Smooth muscle cell (in vitro differentiated cells): ENCODE measurements around the gene SPATA2. TPM values are rescaled to one million over a fixed set of nuclear protein-coding genes. Genes with fewer than 3 reads are reported as not detected.

Source experiments
- DNase-seq: peaks from one replicate; lab custom pipeline; 2025; ENCODE audit not compliant: unreplicated experiment; lab: John Stamatoyannopoulos, UW
- H2AFZ ChIP-seq: fragments of 200-600 bp; sonication (generic); 2 replicates; pipeline ENCODE4 v1.6.0; 2016; ENCODE audit warnings: antibody characterized with exemption, low read depth, mild to moderate bottlenecking
- H3F3A ChIP-seq: fragments of 200-600 bp; sonication (generic); 2 replicates; pipeline ENCODE4 v1.6.0; 2017; ENCODE audit warnings: antibody characterized with exemption, low read depth
- H3K27ac ChIP-seq: fragments of 200-600 bp; sonication (generic); 2 replicates; pipeline ENCODE4 v1.5.1; 2016; ENCODE audit warnings: low read depth, mild to moderate bottlenecking
- H3K27me3 ChIP-seq: fragments of 200-600 bp; sonication (generic); 2 replicates; pipeline ENCODE4 v1.6.1; 2016; ENCODE audit warnings: low read depth, mild to moderate bottlenecking
- H3K36me3 ChIP-seq: fragments of 200-600 bp; sonication (generic); 2 replicates; pipeline ENCODE4 v1.5.1; 2016; ENCODE audit warnings: low read depth
- H3K4me1 ChIP-seq: fragments of 200-600 bp; sonication (generic); 2 replicates; pipeline ENCODE4 v1.5.1; 2016; ENCODE audit warnings: low read depth
- H3K4me2 ChIP-seq: fragments of 200-600 bp; sonication (generic); 2 replicates; pipeline ENCODE4 v1.6.0; 2016; ENCODE audit warnings: mild to moderate bottlenecking
- H3K4me3 ChIP-seq: fragments of 200-600 bp; sonication (generic); 2 replicates; pipeline ENCODE4 v1.5.1; 2016; ENCODE audit warnings: mild to moderate bottlenecking
- H3K79me2 ChIP-seq: fragments of 200-600 bp; sonication (generic); 2 replicates; pipeline ENCODE4 v1.6.0; 2016; ENCODE audit warnings: low read depth, mild to moderate bottlenecking
- H3K9ac ChIP-seq: fragments of 200-600 bp; sonication (generic); 2 replicates; pipeline ENCODE4 v1.6.0; 2016; ENCODE audit warnings: low read depth
- H3K9me3 ChIP-seq: fragments of 200-600 bp; sonication (generic); replicated peaks from 2 replicates; pipeline ENCODE4 v1.5.1; 2016; ENCODE audit warnings: low read depth
- H4K20me1 ChIP-seq: fragments of 200-600 bp; sonication (generic); 2 replicates; pipeline ENCODE4 v1.6.0; 2016; ENCODE audit warnings: low read depth
- WGBS: methylation state at CpG from one replicate; pipeline ENCODE4 v1.1.7; 2016; ENCODE audit warnings: low lambda C conversion rate; 5-methylcytosine and 5-hydroxymethylcytosine counted together
- polyA plus RNA-seq: library from polyadenylated mRNA; unstranded; fragments of >200 nt; fragmentation: Nextera tagmentation; extraction: Ambion mirVana; gene quantifications from 2 replicates; pipeline ENCODE4 v1.2.1, GENCODE V29; 2016
- total RNA-seq: library from RNA; depleted of rRNA; stranded (reverse); fragments of >200 nt; gene quantifications from 2 replicates; pipeline ENCODE4 v1.2.3, GENCODE V29; 2014
- TF ChIP-seq, protein P1 (sequence below): fragments of 200-600 bp; sonication (generic); IDR thresholded peaks from 2 replicates; pipeline ENCODE4 v1.5.1; 2017; ENCODE audit warnings: borderline replicate concordance, mild to moderate bottlenecking, antibody characterized with exemption; ENCODE audit not compliant: insufficient read depth, poor library complexity, severe bottlenecking

The SPATA2 gene
- total and polyA plus RNA-seq, 2 experiments from 2014 or later: 3.9 to 9.9 TPM

DNA sequence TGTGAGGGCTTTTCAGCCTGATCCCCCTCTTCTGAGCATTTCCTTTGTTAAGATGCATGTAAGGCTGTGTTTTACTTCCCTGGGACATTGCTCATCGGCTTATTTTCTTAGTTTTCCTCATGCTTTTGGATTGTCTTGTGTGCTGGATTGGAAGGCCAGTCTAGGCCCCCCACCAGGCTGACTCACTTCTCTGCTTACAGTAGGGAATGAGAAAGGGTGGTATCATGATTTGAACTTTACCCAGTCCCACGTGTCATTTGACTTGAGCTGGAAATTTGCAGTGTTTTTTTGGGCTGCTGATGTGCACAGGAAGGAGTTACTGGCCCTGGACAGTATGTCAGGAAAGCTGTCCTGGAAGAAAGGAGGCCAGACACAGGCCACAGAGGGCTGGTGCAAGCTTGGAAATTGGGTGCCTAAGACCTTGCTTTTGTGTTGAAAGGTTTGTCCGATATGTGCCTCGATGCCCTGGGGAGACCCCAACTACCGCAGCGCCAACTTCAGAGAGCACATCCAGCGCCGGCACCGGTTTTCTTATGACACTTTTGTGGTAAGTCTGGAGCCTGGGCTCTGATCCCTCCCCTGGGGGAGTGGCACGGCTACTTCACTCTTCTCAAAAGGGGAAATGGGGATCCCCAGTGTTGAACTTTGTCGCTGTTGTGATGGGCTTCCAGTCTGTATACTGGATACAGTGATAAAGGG, 33.6 kb upstream of the SPATA2 start:
- H3F3A ChIP-seq: no peaks in the 10 kb centered on the region
- no peak overlapping the region for H3K4me2 ChIP-seq
- H2AFZ ChIP-seq: no peak overlapping the region
- no peaks in the 10 kb centered on the region for H3K9me3 ChIP-seq
- peak overlapping the region; percentile 40 for H3K9ac ChIP-seq
- peaks cover 35% of the 10 kb centered on the region for H4K20me1 ChIP-seq
- H3K36me3 ChIP-seq: peaks cover 14% of the 10 kb centered on the region
- H3K4me1 ChIP-seq: no peaks in the 10 kb centered on the region
- no peak for DNase-seq
- WGBS: 91% methylated on average over 11 of the region's 11 CpGs
- H3K27ac ChIP-seq: peak overlapping the region; percentile 79
- TF ChIP-seq, protein P1, sequence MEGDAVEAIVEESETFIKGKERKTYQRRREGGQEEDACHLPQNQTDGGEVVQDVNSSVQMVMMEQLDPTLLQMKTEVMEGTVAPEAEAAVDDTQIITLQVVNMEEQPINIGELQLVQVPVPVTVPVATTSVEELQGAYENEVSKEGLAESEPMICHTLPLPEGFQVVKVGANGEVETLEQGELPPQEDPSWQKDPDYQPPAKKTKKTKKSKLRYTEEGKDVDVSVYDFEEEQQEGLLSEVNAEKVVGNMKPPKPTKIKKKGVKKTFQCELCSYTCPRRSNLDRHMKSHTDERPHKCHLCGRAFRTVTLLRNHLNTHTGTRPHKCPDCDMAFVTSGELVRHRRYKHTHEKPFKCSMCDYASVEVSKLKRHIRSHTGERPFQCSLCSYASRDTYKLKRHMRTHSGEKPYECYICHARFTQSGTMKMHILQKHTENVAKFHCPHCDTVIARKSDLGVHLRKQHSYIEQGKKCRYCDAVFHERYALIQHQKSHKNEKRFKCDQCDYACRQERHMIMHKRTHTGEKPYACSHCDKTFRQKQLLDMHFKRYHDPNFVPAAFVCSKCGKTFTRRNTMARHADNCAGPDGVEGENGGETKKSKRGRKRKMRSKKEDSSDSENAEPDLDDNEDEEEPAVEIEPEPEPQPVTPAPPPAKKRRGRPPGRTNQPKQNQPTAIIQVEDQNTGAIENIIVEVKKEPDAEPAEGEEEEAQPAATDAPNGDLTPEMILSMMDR: no peak
- H3K79me2 ChIP-seq: peaks cover 12% of the 10 kb centered on the region
- H3K4me3 ChIP-seq: no peak overlapping the region
- no peaks in the 10 kb centered on the region for H3K27me3 ChIP-seq

DNA sequence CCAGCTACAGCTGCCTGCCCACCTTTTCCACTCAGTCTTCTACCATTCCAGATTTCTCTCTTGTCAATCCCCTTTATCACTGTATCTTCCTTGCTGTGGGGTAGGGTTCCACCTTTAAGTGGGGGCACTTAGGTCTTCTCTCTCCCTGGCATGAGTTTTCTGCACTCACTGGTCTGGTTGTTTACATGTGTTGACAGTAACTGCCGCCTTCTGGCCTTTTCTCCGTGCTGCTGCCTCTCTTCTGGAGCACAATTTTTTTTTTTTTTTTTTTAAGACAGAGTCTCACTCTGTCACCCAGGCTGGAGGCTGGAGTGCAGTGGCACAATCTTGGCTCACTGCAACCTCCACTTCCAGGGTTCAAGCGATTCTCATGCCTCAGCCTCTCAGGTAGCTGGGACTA, 32.8 kb upstream of the SPATA2 start:
- no peak overlapping the region for H3K4me3 ChIP-seq
- WGBS: 79% methylated on average over 3 of the region's 3 CpGs
- H3K9me3 ChIP-seq: no peaks in the 10 kb centered on the region
- DNase-seq: no peak
- H4K20me1 ChIP-seq: peaks cover 40% of the 10 kb centered on the region
- H3K9ac ChIP-seq: peak overlapping the region; percentile 40
- peak overlapping the region; percentile 79 for H3K27ac ChIP-seq
- no peaks in the 10 kb centered on the region for H3F3A ChIP-seq
- H3K4me2 ChIP-seq: no peak overlapping the region
- TF ChIP-seq, protein P1: no peak
- peaks cover 16% of the 10 kb centered on the region for H3K79me2 ChIP-seq
- H3K4me1 ChIP-seq: no peaks in the 10 kb centered on the region
- no peaks in the 10 kb centered on the region for H3K27me3 ChIP-seq
- no peak overlapping the region for H2AFZ ChIP-seq
- peaks cover 9% of the 10 kb centered on the region for H3K36me3 ChIP-seq

DNA sequence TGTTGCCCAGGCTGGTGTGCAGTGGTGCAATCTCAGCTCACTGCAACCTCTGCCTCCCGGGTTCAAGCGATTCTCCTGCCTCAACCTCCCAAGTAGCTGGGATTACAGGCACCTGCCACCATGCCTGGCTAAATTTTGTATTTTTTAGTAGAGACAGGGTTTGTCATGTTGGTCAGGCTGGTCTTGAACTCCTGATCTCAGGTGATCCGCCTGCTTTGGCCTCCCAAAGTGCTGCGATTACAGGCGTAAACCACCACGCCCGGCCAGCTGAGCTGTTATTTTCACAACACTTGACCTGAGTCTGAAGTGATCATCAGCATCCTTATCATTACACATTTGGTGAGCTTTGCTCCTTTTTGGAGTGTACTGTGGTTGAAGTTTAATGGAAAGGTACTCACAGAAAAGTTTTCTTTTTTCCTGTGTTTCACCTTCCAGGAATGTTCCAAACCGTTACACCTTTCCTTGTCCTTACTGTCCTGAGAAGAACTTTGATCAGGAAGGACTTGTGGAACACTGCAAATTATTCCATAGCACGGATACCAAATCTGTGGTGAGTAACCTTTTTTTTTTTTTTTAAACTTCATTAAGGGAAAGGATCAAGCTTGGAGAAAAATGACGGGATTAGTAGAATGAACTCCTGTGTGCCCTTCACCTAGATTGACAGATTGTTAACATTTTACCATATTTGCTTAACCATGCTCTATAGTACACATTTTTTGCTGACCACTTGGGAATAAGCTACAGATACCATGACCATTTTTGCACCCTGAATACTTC, 30.6 kb upstream of the SPATA2 start:
- peaks cover 39% of the 10 kb centered on the region for H3K79me2 ChIP-seq
- 96% methylated on average over 10 of the region's 10 CpGs for WGBS

More for the DNA sequence above, 30.6 kb upstream of the SPATA2 start:
- H3K9ac ChIP-seq: no peak overlapping the region
- H3K27me3 ChIP-seq: no peaks in the 10 kb centered on the region
- H3K36me3 ChIP-seq: peaks cover 4% of the 10 kb centered on the region
- H3K4me2 ChIP-seq: no peak overlapping the region
- peaks cover 55% of the 10 kb centered on the region for H4K20me1 ChIP-seq
- no peak overlapping the region for H2AFZ ChIP-seq
- no peaks in the 10 kb centered on the region for H3K9me3 ChIP-seq
- H3K27ac ChIP-seq: no peak overlapping the region
- DNase-seq: no peak
- no peak overlapping the region for H3K4me3 ChIP-seq
- H3F3A ChIP-seq: no peaks in the 10 kb centered on the region
- no peaks in the 10 kb centered on the region for H3K4me1 ChIP-seq
- TF ChIP-seq, protein P1: no peak
